Mesodermal cell (in vitro differentiated cells): ENCODE measurements around the gene LRRFIP1.
"Not testable (repeated sequence)": the region's sequence is repeated elsewhere in the genome, so short reads cannot be mapped to it uniquely, and the experiment has no call there.

Experiments
- H3K27ac ChIP-seq: 2 replicates; pipeline ENCODE4 v1.7.0; 2013; ENCODE audit warnings: mild to moderate bottlenecking, low read depth, low read length, moderate library complexity; ENCODE audit not compliant: severe bottlenecking
- H3K36me3 ChIP-seq: 2 replicates; pipeline ENCODE4 v1.7.1; 2013; ENCODE audit warnings: mild to moderate bottlenecking, low read length, moderate library complexity; ENCODE audit not compliant: control insufficient read depth, insufficient read depth
- H3K4me1 ChIP-seq: one replicate; pipeline ENCODE4 v1.7.1; 2013; ENCODE audit warnings: mild to moderate bottlenecking, low read length; ENCODE audit not compliant: insufficient read depth, control insufficient read depth, poor library complexity, severe bottlenecking
- H3K4me3 ChIP-seq: 2 replicates; pipeline ENCODE4 v1.7.0; 2013; ENCODE audit warnings: low read length, control low read depth, mild to moderate bottlenecking; ENCODE audit not compliant: insufficient read depth, poor library complexity, severe bottlenecking; ENCODE audit errors: extremely low read depth
- H3K9me3 ChIP-seq: 2 replicates; pipeline ENCODE4 v1.7.1; 2013; ENCODE audit warnings: mild to moderate bottlenecking, low read length, moderate library complexity; ENCODE audit not compliant: control insufficient read depth
- WGBS, 2 experiments: methylation state at CpG; one replicate each; pipeline ENCODE4 v1.1.5; 2013; ENCODE audit warnings: missing lambda C conversion rate in 2 of 2; ENCODE audit not compliant: insufficient coverage in 2 of 2; 5-methylcytosine and 5-hydroxymethylcytosine counted together

LRRFIP1 gene

GRCh38 chr2:237682151-237682550 lies 54.8 kb downstream of the LRRFIP1 start:
- H3K27ac ChIP-seq = no peak overlapping the region
- 92 to 97% methylated on average over 6 to 7 of the region's 7 CpGs for WGBS, 2 experiments
- no peaks in the 10 kb centered on the region for H3K4me1 ChIP-seq
- no peak overlapping the region for H3K4me3 ChIP-seq
- H3K9me3 ChIP-seq = no peaks in the 10 kb centered on the region
- H3K36me3 ChIP-seq = peaks cover 23% of the 10 kb centered on the region

GRCh38 chr2:237682856-237683670 lies 55.7 kb downstream of the LRRFIP1 start:
- 93 to 97% methylated on average over 16 to 17 of the region's 18 CpGs for WGBS, 2 experiments
- no peaks in the 10 kb centered on the region for H3K9me3 ChIP-seq
- H3K36me3 ChIP-seq = peaks cover 23% of the 10 kb centered on the region
- no peak overlapping the region for H3K4me3 ChIP-seq
- no peak overlapping the region for H3K27ac ChIP-seq
- H3K4me1 ChIP-seq = peaks cover 3% of the 10 kb centered on the region

GRCh38 chr2:237685408-237685807 lies 58.0 kb downstream of the LRRFIP1 start:
- Histone ChIP-seq H3K36me3 (peaks cover 23% of the 10 kb centered on the region), H3K27ac (no peak overlapping the region), H3K9me3 (no peaks in the 10 kb centered on the region), H3K4me1 (peaks cover 3% of the 10 kb centered on the region), H3K4me3 (no peak overlapping the region)
- 84 to 100% methylated on average over 1 to 5 of the region's 5 CpGs for WGBS, 2 experiments

GRCh38 chr2:237686659-237687136 lies 59.3 kb downstream of the LRRFIP1 start:
- H3K4me3 ChIP-seq = no peak overlapping the region
- no peaks in the 10 kb centered on the region for H3K9me3 ChIP-seq
- H3K36me3 ChIP-seq = peaks cover 23% of the 10 kb centered on the region
- WGBS, 2 experiments = 97 to 98% methylated on average over 10 of the region's 11 CpGs
- H3K27ac ChIP-seq = no peak overlapping the region
- peaks cover 3% of the 10 kb centered on the region for H3K4me1 ChIP-seq

- no peaks in the 10 kb centered on the region for H3K9me3 ChIP-seq
- no peak overlapping the region for H3K27ac ChIP-seq
- WGBS, 2 experiments = 100% methylated on average over 1 of the region's 1 CpG
- peaks cover 17% of the 10 kb centered on the region for H3K36me3 ChIP-seq
- H3K4me1 ChIP-seq = peaks cover 3% of the 10 kb centered on the region
- no peak overlapping the region for H3K4me3 ChIP-seq
Observed at GRCh38 chr2:237688081-237688480, 60.7 kb downstream of the LRRFIP1 start.

- H3K27ac ChIP-seq, H3K4me1 ChIP-seq, H3K4me3 ChIP-seq, H3K9me3 ChIP-seq: not testable (repeated sequence)
- H3K36me3 ChIP-seq = peaks cover 12% of the 10 kb centered on the region
- WGBS, 2 experiments = 100% methylated on average over 3 of the region's 6 CpGs; no CpG with 5 or more reads in 1 of the 2 experiments
Observed at GRCh38 chr2:237688541-237688940, 61.2 kb downstream of the LRRFIP1 start.

GRCh38 chr2:237689336-237690131 lies 62.1 kb downstream of the LRRFIP1 start:
- Histone ChIP-seq H3K9me3 (no peaks in the 10 kb centered on the region), H3K36me3 (peaks cover 6% of the 10 kb centered on the region), H3K4me1 (peaks cover 14% of the 10 kb centered on the region), H3K4me3 (no peak overlapping the region), H3K27ac (no peak overlapping the region)
- 90 to 91% methylated on average over 4 to 5 of the region's 6 CpGs for WGBS, 2 experiments

GRCh38 chr2:237691029-237691907 lies 63.9 kb downstream of the LRRFIP1 start:
- Histone ChIP-seq H3K4me3 (peak overlapping the region; percentile 56), H3K36me3 (no peaks in the 10 kb centered on the region), H3K27ac (no peak overlapping the region), H3K9me3 (no peaks in the 10 kb centered on the region), H3K4me1 (peaks cover 32% of the 10 kb centered on the region)
- 2 to 4% methylated on average over 40 to 57 of the region's 78 CpGs for WGBS, 2 experiments

- Histone ChIP-seq H3K9me3 (no peaks in the 10 kb centered on the region), H3K4me1 (peaks cover 39% of the 10 kb centered on the region), H3K36me3 (no peaks in the 10 kb centered on the region), H3K4me3 (peak overlapping the region; percentile 78), H3K27ac (peak overlapping the region; percentile 49)
- 0% methylated on average over 59 of the region's 94 CpGs for WGBS, 2 experiments
Observed at GRCh38 chr2:237691908-237692600, 64.7 kb downstream of the LRRFIP1 start.
